NCI-H2196 treated with DMSO at 0.1 percent for 48 hours (cell line): Measurements from ENCODE around the gene GAS7.

Experiments
- DNase-seq: peaks from one replicate; lab custom pipeline; 2025; ENCODE audit not compliant: unreplicated experiment; lab: John Stamatoyannopoulos, UW

GAS7 gene

GRCh38 chr17:9860851-9861250 lies 337.6 kb downstream of the GAS7 start:
- DNase-seq, result no peak
